DOHH2 (cell line): ENCODE data around the gene PLXNC1.

Source experiments
- H3F3A ChIP-seq: fragments of 200-600 bp; sonication (generic), shearing (Covaris generic); 2 replicates; pipeline ENCODE4 v1.6.0; 2016; ENCODE audit warnings: antibody characterized with exemption, mild to moderate bottlenecking; ENCODE audit not compliant: control insufficient read depth, insufficient read depth
- H3K27ac ChIP-seq: fragments of 200-600 bp; sonication (generic); 2 replicates; pipeline ENCODE4 v1.5.1; 2014; ENCODE audit warnings: low read depth, mild to moderate bottlenecking, low read length, moderate library complexity
- H3K27me3 ChIP-seq: fragments of 200-600 bp; sonication (generic); 2 replicates; pipeline ENCODE4 v1.6.1; 2014; ENCODE audit warnings: mild to moderate bottlenecking, low read length, mixed read lengths; ENCODE audit not compliant: control insufficient read depth
- H3K36me3 ChIP-seq: fragments of 200-600 bp; sonication (generic); 2 replicates; pipeline ENCODE4 v1.6.1; 2014; ENCODE audit warnings: mild to moderate bottlenecking, low read length, moderate library complexity, mixed read lengths; ENCODE audit not compliant: control insufficient read depth
- H3K4me1 ChIP-seq: fragments of 200-600 bp; sonication (generic); 2 replicates; pipeline ENCODE4 v1.6.1; 2014; ENCODE audit warnings: mild to moderate bottlenecking, low read length, mixed read lengths; ENCODE audit not compliant: control insufficient read depth
- H3K4me2 ChIP-seq: fragments of 200-600 bp; sonication (generic); 2 replicates; pipeline ENCODE4 v1.6.0; 2014; ENCODE audit warnings: mild to moderate bottlenecking, low read length, moderate library complexity
- H3K4me3 ChIP-seq: fragments of 200-600 bp; sonication (generic); 2 replicates; pipeline ENCODE4 v1.5.1; 2014; ENCODE audit warnings: mild to moderate bottlenecking, low read length, mixed read lengths
- H3K79me2 ChIP-seq: fragments of 200-600 bp; sonication (generic); 2 replicates; pipeline ENCODE4 v1.6.1; 2014; ENCODE audit warnings: mild to moderate bottlenecking, low read length, mixed read lengths; ENCODE audit not compliant: control insufficient read depth
- H3K9me2 ChIP-seq: fragments of 200-600 bp; sonication (generic); replicated peaks from 2 replicates; pipeline ENCODE4 v1.6.1; 2014; ENCODE audit warnings: mild to moderate bottlenecking, low read length, mixed read lengths; ENCODE audit not compliant: control insufficient read depth
- H3K9me3 ChIP-seq: fragments of 200-600 bp; sonication (generic); 2 replicates; pipeline ENCODE4 v1.6.1; 2014; ENCODE audit warnings: antibody characterized with exemption, low read length, mixed read lengths; ENCODE audit not compliant: control insufficient read depth, insufficient read depth
- H4K20me1 ChIP-seq: fragments of 200-600 bp; sonication (generic); 2 replicates; pipeline ENCODE4 v1.6.0; 2014; ENCODE audit warnings: low read depth, mild to moderate bottlenecking, antibody characterized with exemption, low read length, moderate library complexity; ENCODE audit not compliant: control insufficient read depth, insufficient read depth
- CTCF ChIP-seq: fragments of 200-600 bp; sonication (generic); IDR thresholded peaks from one replicate; pipeline ENCODE4 v1.5.1; 2014; ENCODE audit warnings: antibody characterized with exemption, mild to moderate bottlenecking, low read depth, low read length; ENCODE audit not compliant: poor library complexity, severe bottlenecking
- EZH2phosphoT487 ChIP-seq: fragments of 200-600 bp; sonication (generic); IDR thresholded peaks from 2 replicates; pipeline ENCODE4 v1.6.1; 2017; ENCODE audit warnings: borderline replicate concordance, mild to moderate bottlenecking, antibody characterized with exemption, low read length, moderate library complexity, mixed read lengths

The PLXNC1 gene

GRCh38 chr12:94282675-94283074 lies 134.3 kb downstream of the PLXNC1 start:
- no peaks in the 10 kb centered on the region for H3K79me2 ChIP-seq
- no peak overlapping the region for H3K4me2 ChIP-seq
- H3K36me3 ChIP-seq: no peaks in the 10 kb centered on the region
- no peaks in the 10 kb centered on the region for H3K9me3 ChIP-seq
- no peak overlapping the region for H3K27ac ChIP-seq
- TF ChIP-seq EZH2phosphoT487 (no peak), CTCF (no peak)
- H3F3A ChIP-seq: no peaks in the 10 kb centered on the region
- H3K4me3 ChIP-seq: no peak overlapping the region
- no peaks in the 10 kb centered on the region for H3K27me3 ChIP-seq
- no peaks in the 10 kb centered on the region for H4K20me1 ChIP-seq
- peaks cover 9% of the 10 kb centered on the region for H3K4me1 ChIP-seq
- no peaks in the 10 kb centered on the region for H3K9me2 ChIP-seq

GRCh38 chr12:94284046-94284445 lies 135.7 kb downstream of the PLXNC1 start:
- H4K20me1 ChIP-seq: no peaks in the 10 kb centered on the region
- TF ChIP-seq CTCF (no peak), EZH2phosphoT487 (no peak)
- H3K9me2 ChIP-seq: no peaks in the 10 kb centered on the region
- H3K4me2 ChIP-seq: no peak overlapping the region
- no peak overlapping the region for H3K27ac ChIP-seq
- H3K36me3 ChIP-seq: no peaks in the 10 kb centered on the region
- H3K9me3 ChIP-seq: no peaks in the 10 kb centered on the region
- peaks cover 9% of the 10 kb centered on the region for H3K4me1 ChIP-seq
- no peak overlapping the region for H3K4me3 ChIP-seq
- H3K79me2 ChIP-seq: no peaks in the 10 kb centered on the region
- no peaks in the 10 kb centered on the region for H3K27me3 ChIP-seq
- H3F3A ChIP-seq: no peaks in the 10 kb centered on the region

GRCh38 chr12:94284859-94285258 lies 136.5 kb downstream of the PLXNC1 start:
- no peak overlapping the region for H3K4me3 ChIP-seq
- H3K9me2 ChIP-seq: no peaks in the 10 kb centered on the region
- no peaks in the 10 kb centered on the region for H4K20me1 ChIP-seq
- no peaks in the 10 kb centered on the region for H3K27me3 ChIP-seq
- H3K9me3 ChIP-seq: no peaks in the 10 kb centered on the region
- no peaks in the 10 kb centered on the region for H3K79me2 ChIP-seq
- no peaks in the 10 kb centered on the region for H3F3A ChIP-seq
- H3K4me1 ChIP-seq: peaks cover 9% of the 10 kb centered on the region
- H3K27ac ChIP-seq: no peak overlapping the region
- H3K36me3 ChIP-seq: no peaks in the 10 kb centered on the region
- no peak overlapping the region for H3K4me2 ChIP-seq
- no peak for TF ChIP-seq EZH2phosphoT487
- TF ChIP-seq CTCF: no peak
